Measurements from ENCODE around the gene HCST. TPM values are rescaled to one million over a fixed set of nuclear protein-coding genes. Genes with fewer than 3 reads are reported as not detected.

Gene HCST
- total and polyA plus RNA-seq, 12 donors = 1.7 to 22.8 (median 5.3) TPM

- WGBS, 2 donors = 94 to 97% methylated on average over 7 of the region's 8 CpGs
- no peaks in the 10 kb centered on the region for H3K9me3 ChIP-seq
- no peaks in the 10 kb centered on the region for H3K27me3 ChIP-seq
- no peak overlapping the region for H3K27ac ChIP-seq
- peaks cover 0 to 41% (median 15%) of the 10 kb centered on the region in 9 donors for H3K36me3 ChIP-seq
- no peaks in the 10 kb centered on the region for H3K4me1 ChIP-seq
- H3K4me3 ChIP-seq = no peak overlapping the region
- intact Hi-C loops (cut with DNase I) = no loop called here
- no peak for ATAC-seq
- DNase-seq = no peak
- TF ChIP-seq, protein P1, sequence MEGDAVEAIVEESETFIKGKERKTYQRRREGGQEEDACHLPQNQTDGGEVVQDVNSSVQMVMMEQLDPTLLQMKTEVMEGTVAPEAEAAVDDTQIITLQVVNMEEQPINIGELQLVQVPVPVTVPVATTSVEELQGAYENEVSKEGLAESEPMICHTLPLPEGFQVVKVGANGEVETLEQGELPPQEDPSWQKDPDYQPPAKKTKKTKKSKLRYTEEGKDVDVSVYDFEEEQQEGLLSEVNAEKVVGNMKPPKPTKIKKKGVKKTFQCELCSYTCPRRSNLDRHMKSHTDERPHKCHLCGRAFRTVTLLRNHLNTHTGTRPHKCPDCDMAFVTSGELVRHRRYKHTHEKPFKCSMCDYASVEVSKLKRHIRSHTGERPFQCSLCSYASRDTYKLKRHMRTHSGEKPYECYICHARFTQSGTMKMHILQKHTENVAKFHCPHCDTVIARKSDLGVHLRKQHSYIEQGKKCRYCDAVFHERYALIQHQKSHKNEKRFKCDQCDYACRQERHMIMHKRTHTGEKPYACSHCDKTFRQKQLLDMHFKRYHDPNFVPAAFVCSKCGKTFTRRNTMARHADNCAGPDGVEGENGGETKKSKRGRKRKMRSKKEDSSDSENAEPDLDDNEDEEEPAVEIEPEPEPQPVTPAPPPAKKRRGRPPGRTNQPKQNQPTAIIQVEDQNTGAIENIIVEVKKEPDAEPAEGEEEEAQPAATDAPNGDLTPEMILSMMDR (IDR thresholded peaks at IDR 0.05) = no peak
These were observed 16.4 kb upstream of the HCST start for GRCh38 chr19:35885904-35886303.

DNA sequence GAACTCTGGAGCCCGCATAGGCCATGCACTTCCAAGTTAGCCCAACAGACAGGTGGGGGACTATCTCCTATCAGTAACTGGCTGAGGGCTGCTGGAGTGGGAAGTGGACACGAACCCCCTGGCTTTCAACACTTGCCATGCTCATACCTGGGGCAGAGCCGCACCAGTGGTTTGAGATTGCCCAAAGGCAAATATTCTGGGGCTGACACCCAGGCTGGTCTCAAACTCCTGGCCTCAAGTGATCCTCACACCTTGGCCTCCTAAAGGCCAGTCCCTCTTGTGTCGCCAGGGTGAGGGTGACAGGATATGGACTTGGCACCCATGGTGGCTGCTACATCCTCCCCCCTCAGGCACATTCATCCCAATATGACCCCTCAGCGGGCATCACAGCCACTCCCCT lies 15.1 kb upstream of the HCST start:
- ATAC-seq (peak in 1 of 8 donors; percentile 8), DNase-seq (no peak)
- 94 to 95% methylated on average over 5 of the region's 5 CpGs for WGBS, 2 donors
- Histone ChIP-seq H3K27me3 (no peaks in the 10 kb centered on the region), H3K9me3 (no peaks in the 10 kb centered on the region), H3K27ac (no peak overlapping the region), H3K4me3 (no peak overlapping the region), H3K4me1 (no peaks in the 10 kb centered on the region), H3K36me3 (peaks cover 0 to 54% (median 15%) of the 10 kb centered on the region in 9 donors)
- intact Hi-C loops (cut with DNase I) = no loop called here
- TF ChIP-seq, protein P1 (IDR thresholded peaks at IDR 0.05) = no peak

- TF ChIP-seq, protein P1 (IDR thresholded peaks at IDR 0.05) = no peak
- H3K27me3 ChIP-seq = no peaks in the 10 kb centered on the region
- 92 to 93% methylated on average over 9 of the region's 9 CpGs for WGBS, 2 donors
- H3K4me1 ChIP-seq = no peaks in the 10 kb centered on the region
- no peak for ATAC-seq
- DNase-seq = no peak
- no peak overlapping the region for H3K4me3 ChIP-seq
- no peak overlapping the region for H3K27ac ChIP-seq
- peaks cover 0 to 66% (median 21%) of the 10 kb centered on the region in 9 donors for H3K36me3 ChIP-seq
- no peaks in the 10 kb centered on the region for H3K9me3 ChIP-seq
- intact Hi-C loops (cut with DNase I) = no loop called here
These were observed 13.9 kb upstream of the HCST start for GRCh38 chr19:35888398-35888797.

DNA sequence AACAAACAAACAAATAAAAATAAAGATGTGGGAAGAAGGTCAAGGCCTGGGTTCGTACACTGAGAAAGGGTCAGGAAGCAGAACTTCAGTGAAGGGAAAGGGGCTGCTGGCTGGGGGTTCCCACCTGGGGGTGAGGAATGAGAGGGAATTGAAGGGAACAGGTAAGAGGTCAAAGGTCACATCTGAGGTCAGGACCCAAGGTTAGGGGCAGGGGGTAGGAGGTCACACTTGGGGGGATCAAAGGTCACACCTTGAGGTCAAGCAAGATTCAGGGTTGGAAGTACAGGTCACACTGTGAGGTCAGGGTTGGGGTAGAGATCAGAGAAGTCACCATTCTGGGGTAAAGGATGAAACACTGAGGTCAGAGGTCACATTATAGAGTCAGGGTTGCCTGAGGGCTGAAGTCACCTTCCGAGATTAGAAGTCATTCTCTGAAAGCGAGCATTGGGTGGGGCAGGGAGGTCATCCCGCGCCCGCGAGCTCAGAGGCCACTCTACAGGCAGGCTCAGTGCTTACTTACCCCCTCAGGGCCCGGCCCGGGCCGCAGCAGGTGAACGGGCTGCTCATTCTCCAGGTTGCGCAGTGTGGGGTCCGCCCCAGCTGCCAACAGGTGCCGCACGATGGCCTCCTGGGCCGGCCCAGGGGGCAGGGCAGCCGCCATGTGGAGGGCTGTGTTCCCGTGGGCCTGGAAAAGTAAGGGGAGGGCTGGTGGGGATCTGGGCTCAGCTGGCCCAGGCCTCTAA lies 12.8 kb upstream of the HCST start:
- Histone ChIP-seq H3K27me3 (no peaks in the 10 kb centered on the region), H3K27ac (no peak overlapping the region), H3K36me3 (peaks cover 0 to 77% (median 21%) of the 10 kb centered on the region in 9 donors), H3K4me1 (no peaks in the 10 kb centered on the region), H3K4me3 (no peak overlapping the region), H3K9me3 (no peaks in the 10 kb centered on the region)
- ATAC-seq (peak in 1 of 8 donors; percentile 57), DNase-seq (no peak)
- 94% methylated on average over 18 of the region's 18 CpGs for WGBS, 2 donors
- TF ChIP-seq, protein P1 (IDR thresholded peaks at IDR 0.05) = no peak
- intact Hi-C loops (cut with DNase I) = no loop called here

All from heart right ventricle (tissue), 16 donors.